K562 (cell line): ENCODE data around the gene LRRC43. TPM values are rescaled to one million over a fixed set of nuclear protein-coding genes. Genes with fewer than 3 reads are reported as not detected.
A peak's percentile ranks its signal among the peaks of the same experiment; 100 is the strongest.

ENCODE experiments used
- C11orf30 ChIP-seq: fragments of 450-650 bp; IDR thresholded peaks from 2 replicates; pipeline ENCODE4 v1.6.1; 2016; ENCODE audit warnings: low read depth, mild to moderate bottlenecking
- CBFA2T2 ChIP-seq: fragments of 450-650 bp; conservative IDR thresholded peaks from 2 replicates; pipeline ENCODE4 v1.6.1; 2017; ENCODE audit warnings: mild to moderate bottlenecking
- CBFA2T3 ChIP-seq: fragments of 450-650 bp; IDR thresholded peaks from 2 replicates; pipeline ENCODE4 v1.6.1; 2017
- CTBP1 ChIP-seq: fragments of 450-650 bp; IDR thresholded peaks from 2 replicates; pipeline ENCODE4 v1.6.1; 2016; ENCODE audit warnings: borderline replicate concordance
- DPF2 ChIP-seq: fragments of 450-650 bp; IDR thresholded peaks from 2 replicates; pipeline ENCODE4 v1.6.1; 2016
- FOXJ3 ChIP-seq: sonication (generic); formaldehyde crosslinking; IDR thresholded peaks from 2 replicates; pipeline ENCODE4 v1.4.0; 2020; ENCODE audit warnings: mild to moderate bottlenecking, missing genetic modification reagents
- GABPA ChIP-seq: fragments of 200-800 bp; sonication (Bioruptor generic); conservative IDR thresholded peaks from 2 replicates; pipeline ENCODE4 v1.6.1; 2016; ENCODE audit warnings: low read depth, missing genetic modification characterization, missing compliant biosample characterization
- HDAC3 ChIP-seq: fragments of 450-650 bp; IDR thresholded peaks from 2 replicates; pipeline ENCODE4 v1.6.1; 2018; ENCODE audit warnings: borderline replicate concordance, mild to moderate bottlenecking, moderate library complexity; ENCODE audit not compliant: partially characterized antibody
- HSF4 ChIP-seq: fragments of 250-450 bp; sonication (Bioruptor Pico); IDR thresholded peaks from 2 replicates; pipeline ENCODE4 v2.1.2; 2022; ENCODE audit warnings: mild to moderate bottlenecking, moderate library complexity, borderline replicate concordance
- ILK ChIP-seq: fragments of 450-650 bp; IDR thresholded peaks from 2 replicates; pipeline ENCODE4 v1.6.1; 2016; ENCODE audit warnings: missing genetic modification characterization, low read depth, mild to moderate bottlenecking, missing compliant biosample characterization, moderate library complexity, borderline replicate concordance
- KLF1 ChIP-seq: fragments of 450-650 bp; IDR thresholded peaks from 2 replicates; pipeline ENCODE4 v1.6.1; 2016; ENCODE audit warnings: missing genetic modification characterization, missing compliant biosample characterization
- KLF16 ChIP-seq: IDR thresholded peaks from 2 replicates; pipeline ENCODE4 v1.6.1; 2016; ENCODE audit warnings: antibody characterized with exemption
- MAZ ChIP-seq, 2 experiments: fragments of 450-650 bp in 1 of 2; sonication (generic) in 1 of 2; formaldehyde crosslinking; IDR thresholded peaks in 1 of 2; conservative IDR thresholded peaks in 1 of 2; 2 replicates each; pipeline versions ENCODE4 v1.4.0 to v1.5.0; 2020; ENCODE audit warnings: mild to moderate bottlenecking in 1 of 2, missing genetic modification reagents in 1 of 2
- RBM15 ChIP-seq: fragments of 200-400 bp; formaldehyde crosslinking; IDR thresholded peaks from 2 replicates; pipeline ENCODE4 v1.6.1; 2018; ENCODE audit warnings: mild to moderate bottlenecking, low read length, moderate library complexity; ENCODE audit not compliant: insufficient read depth
- RNF2 ChIP-seq: sonication (generic); IDR thresholded peaks from 2 replicates; pipeline ENCODE4 v1.6.1; 2016
- SMARCA4 ChIP-seq: fragments of 450-650 bp; IDR thresholded peaks from 2 replicates; pipeline ENCODE4 v1.6.1; 2016
- THAP12 ChIP-seq: fragments of 250-450 bp; sonication (Bioruptor Pico); IDR thresholded peaks from 2 replicates; pipeline ENCODE4 v1.9.0; 2021; ENCODE audit warnings: mild to moderate bottlenecking, inconsistent platforms
- USF1 ChIP-seq: sonication (generic); formaldehyde crosslinking; IDR thresholded peaks from 2 replicates; pipeline ENCODE4 v1.9.0; 2022; ENCODE audit warnings: mild to moderate bottlenecking, missing genetic modification reagents
- VEZF1 ChIP-seq: fragments of 200-800 bp; sonication (Bioruptor generic); IDR thresholded peaks from 2 replicates; pipeline ENCODE4 v1.6.1; 2017; ENCODE audit warnings: missing genetic modification characterization, missing compliant biosample characterization
- ZBTB1 ChIP-seq: sonication (generic); formaldehyde crosslinking; IDR thresholded peaks from 2 replicates; pipeline ENCODE4 v1.8.1; 2023; ENCODE audit warnings: missing genetic modification reagents, low read depth, mild to moderate bottlenecking, borderline replicate concordance
- ZNF239 ChIP-seq: fragments of 250-450 bp; sonication (Bioruptor Pico); IDR thresholded peaks from 2 replicates; pipeline ENCODE4 v1.4.0; 2020; ENCODE audit warnings: mild to moderate bottlenecking
- ZNF354B ChIP-seq: fragments of 250-450 bp; sonication (Bioruptor Pico); IDR thresholded peaks from 2 replicates; pipeline ENCODE4 v1.4.0; 2020
- ZNF644 ChIP-seq: fragments of 200-800 bp; sonication (Bioruptor generic); IDR thresholded peaks from 2 replicates; pipeline ENCODE4 v1.6.1; 2016; ENCODE audit warnings: low read depth, missing genetic modification characterization, missing compliant biosample characterization
- ZNF695 ChIP-seq: fragments of 450-650 bp; formaldehyde crosslinking; IDR thresholded peaks from 2 replicates; pipeline ENCODE4 v1.4.0; 2020; ENCODE audit warnings: mild to moderate bottlenecking, moderate library complexity
- polyA plus RNA-seq, 8 experiments: library from polyadenylated mRNA; depleted of rRNA in 4 of 8; stranded (reverse) in 5 of 8; unstranded in 3 of 8; fragments of >200 nt; fragmentation: Nextera tagmentation in 2 of 8; fragmentation: Illumina TruSeq in 1 of 8; extraction: Ambion mirVana in 2 of 8; extraction: Trizol in 1 of 8; gene quantifications; 2 replicates each; pipeline versions ENCODE4 v1.2.1 to v1.2.3, GENCODE V29; 2011 to 2014; ENCODE audit warnings: inconsistent platforms in 1 of 8, missing spikeins in 1 of 8
- total RNA-seq, 7 experiments: library from RNA; depleted of rRNA in 6 of 7; stranded (reverse); fragments of >200 nt in 6 of 7; fragmentation: Illumina TruSeq in 2 of 7; extraction: Trizol in 2 of 7; gene quantifications; 2 replicates each; pipeline versions ENCODE4 v1.2.1 to v1.2.3, GENCODE V29; 2011 to 2021; ENCODE audit warnings: low replicate concordance in 1 of 7
- TF ChIP-seq, protein P1 (sequence below): fragments of 450-650 bp; IDR thresholded peaks from one replicate; pipeline ENCODE4 v1.6.1; 2018; ENCODE audit warnings: mild to moderate bottlenecking, moderate library complexity; ENCODE audit not compliant: partially characterized antibody

Gene LRRC43
- total and polyA plus RNA-seq, 9 of the 15 experiments (the other 6 are each of a cell fraction or from before 2014, with no cell fraction given), result 0.19 TPM; not detected in 8

DNA sequence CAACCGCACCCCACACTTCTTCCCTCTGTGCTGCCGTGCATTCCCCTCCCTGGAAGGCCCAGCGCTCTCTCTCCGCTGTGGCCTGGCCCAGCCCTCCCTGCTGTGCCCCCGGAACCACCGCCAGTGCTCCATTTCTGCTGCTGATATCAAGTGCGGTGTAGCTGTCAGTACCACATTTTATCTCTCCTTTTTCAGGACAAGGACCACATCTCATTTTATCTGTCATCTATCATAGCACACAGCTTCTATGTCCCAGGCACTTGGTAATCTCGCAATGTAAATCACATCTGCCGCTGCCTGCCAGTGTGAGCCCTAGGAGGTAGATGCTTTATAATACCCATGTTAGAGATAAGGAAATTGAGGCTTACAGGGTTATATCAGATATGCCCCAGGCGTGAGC is 27.2 kb upstream of the LRRC43 start (continued):
- TF ChIP-seq THAP12 (CRISPR knock-in tag) (no peak), CBFA2T2 (peak; percentile 85), C11orf30 (no peak), ILK (no peak), ZNF239 (no peak), KLF1 (no peak), CTBP1 (peak; percentile 58; the same call in 1 of the 2 replicates), SMARCA4 (peak; percentile 54; the same call in 1 of the 2 replicates), ZBTB1 (CRISPR knock-in tag) (no peak), KLF16 (peak; percentile 88), MAZ (CRISPR knock-in tag; conservative IDR thresholded peaks at IDR 0.05 in 1 of 2, IDR thresholded peaks at IDR 0.05 in 1 of 2) (peak in 1 of 2 experiments; percentile 61; a peak in 2 of 4 replicates), ZNF695 (CRISPR knock-in tag) (no peak), GABPA (tag) (0 out of 2 replicates have a peak, but pooled peaks have one; percentile 32), VEZF1 (CRISPR knock-in tag) (peak; percentile 60), USF1 (no peak), RBM15 (no peak), ZNF354B (CRISPR knock-in tag) (no peak), FOXJ3 (CRISPR knock-in tag) (no peak), HSF4 (no peak), DPF2 (peak; percentile 58; the same call in 1 of the 2 replicates), RNF2 (peak; percentile 62; the same call in 1 of the 2 replicates), ZNF644 (tag) (no peak), CBFA2T3 (peak; percentile 91), HDAC3 (no peak)
- TF ChIP-seq, protein P1, sequence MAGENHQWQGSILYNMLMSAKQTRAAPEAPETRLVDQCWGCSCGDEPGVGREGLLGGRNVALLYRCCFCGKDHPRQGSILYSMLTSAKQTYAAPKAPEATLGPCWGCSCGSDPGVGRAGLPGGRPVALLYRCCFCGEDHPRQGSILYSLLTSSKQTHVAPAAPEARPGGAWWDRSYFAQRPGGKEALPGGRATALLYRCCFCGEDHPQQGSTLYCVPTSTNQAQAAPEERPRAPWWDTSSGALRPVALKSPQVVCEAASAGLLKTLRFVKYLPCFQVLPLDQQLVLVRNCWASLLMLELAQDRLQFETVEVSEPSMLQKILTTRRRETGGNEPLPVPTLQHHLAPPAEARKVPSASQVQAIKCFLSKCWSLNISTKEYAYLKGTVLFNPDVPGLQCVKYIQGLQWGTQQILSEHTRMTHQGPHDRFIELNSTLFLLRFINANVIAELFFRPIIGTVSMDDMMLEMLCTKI, result no peak
